ENCODE data around the gene TRIP13.

TRIP13 gene

GRCh38 chr5:891837-892393, 769 bp upstream of the TRIP13 start:
- peak; percentile 33 for ATAC-seq
- TF ChIP-seq GLIS3 (CRISPR knock-in tag; IDR thresholded peaks at IDR 0.05): no peak
- TF ChIP-seq ZNF70 (CRISPR knock-in tag; IDR thresholded peaks at IDR 0.05): no peak
- no peak for TF ChIP-seq ZFP30 (CRISPR knock-in tag; IDR thresholded peaks at IDR 0.05)
- no peak for TF ChIP-seq RARB (CRISPR knock-in tag; IDR thresholded peaks at IDR 0.05)
- TF ChIP-seq, protein P1, sequence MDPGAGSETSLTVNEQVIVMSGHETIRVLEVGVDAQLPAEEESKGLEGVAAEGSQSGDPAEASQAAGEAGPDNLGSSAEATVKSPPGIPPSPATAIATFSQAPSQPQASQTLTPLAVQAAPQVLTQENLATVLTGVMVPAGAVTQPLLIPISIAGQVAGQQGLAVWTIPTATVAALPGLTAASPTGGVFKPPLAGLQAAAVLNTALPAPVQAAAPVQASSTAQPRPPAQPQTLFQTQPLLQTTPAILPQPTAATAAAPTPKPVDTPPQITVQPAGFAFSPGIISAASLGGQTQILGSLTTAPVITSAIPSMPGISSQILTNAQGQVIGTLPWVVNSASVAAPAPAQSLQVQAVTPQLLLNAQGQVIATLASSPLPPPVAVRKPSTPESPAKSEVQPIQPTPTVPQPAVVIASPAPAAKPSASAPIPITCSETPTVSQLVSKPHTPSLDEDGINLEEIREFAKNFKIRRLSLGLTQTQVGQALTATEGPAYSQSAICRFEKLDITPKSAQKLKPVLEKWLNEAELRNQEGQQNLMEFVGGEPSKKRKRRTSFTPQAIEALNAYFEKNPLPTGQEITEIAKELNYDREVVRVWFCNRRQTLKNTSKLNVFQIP (CRISPR knock-in tag; IDR thresholded peaks at IDR 0.05; ENCODE audit: borderline replicate concordance, low read depth): no peak
- TF ChIP-seq SNAI2 (CRISPR knock-in tag; IDR thresholded peaks at IDR 0.05): no peak
- TF ChIP-seq ESRRG (CRISPR knock-in tag; IDR thresholded peaks at IDR 0.05): no peak

GRCh38 chr5:893137-893506, 438 bp downstream of the TRIP13 start:
- TF ChIP-seq, protein P1 (CRISPR knock-in tag; IDR thresholded peaks at IDR 0.05; ENCODE audit: borderline replicate concordance, low read depth): no peak
- TF ChIP-seq CSDC2 (CRISPR knock-in tag; IDR thresholded peaks at IDR 0.05): no peak
- no peak for TF ChIP-seq ZFP30 (CRISPR knock-in tag; IDR thresholded peaks at IDR 0.05)
- TF ChIP-seq ZNF8 (CRISPR knock-in tag; IDR thresholded peaks at IDR 0.05): no peak
- TF ChIP-seq BACH2 (CRISPR knock-in tag; IDR thresholded peaks at IDR 0.05; ENCODE audit: borderline replicate concordance): no peak
- TF ChIP-seq RARB (CRISPR knock-in tag; IDR thresholded peaks at IDR 0.05): no peak
- no peak for TF ChIP-seq TCF4 (CRISPR knock-in tag; IDR thresholded peaks at IDR 0.05; ENCODE audit: borderline replicate concordance)
- TF ChIP-seq, protein P2, sequence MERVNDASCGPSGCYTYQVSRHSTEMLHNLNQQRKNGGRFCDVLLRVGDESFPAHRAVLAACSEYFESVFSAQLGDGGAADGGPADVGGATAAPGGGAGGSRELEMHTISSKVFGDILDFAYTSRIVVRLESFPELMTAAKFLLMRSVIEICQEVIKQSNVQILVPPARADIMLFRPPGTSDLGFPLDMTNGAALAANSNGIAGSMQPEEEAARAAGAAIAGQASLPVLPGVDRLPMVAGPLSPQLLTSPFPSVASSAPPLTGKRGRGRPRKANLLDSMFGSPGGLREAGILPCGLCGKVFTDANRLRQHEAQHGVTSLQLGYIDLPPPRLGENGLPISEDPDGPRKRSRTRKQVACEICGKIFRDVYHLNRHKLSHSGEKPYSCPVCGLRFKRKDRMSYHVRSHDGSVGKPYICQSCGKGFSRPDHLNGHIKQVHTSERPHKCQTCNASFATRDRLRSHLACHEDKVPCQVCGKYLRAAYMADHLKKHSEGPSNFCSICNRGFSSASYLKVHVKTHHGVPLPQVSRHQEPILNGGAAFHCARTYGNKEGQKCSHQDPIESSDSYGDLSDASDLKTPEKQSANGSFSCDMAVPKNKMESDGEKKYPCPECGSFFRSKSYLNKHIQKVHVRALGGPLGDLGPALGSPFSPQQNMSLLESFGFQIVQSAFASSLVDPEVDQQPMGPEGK (CRISPR knock-in tag; IDR thresholded peaks at IDR 0.05; ENCODE audit: borderline replicate concordance): no peak
- TF ChIP-seq ZNF565 (CRISPR knock-in tag; conservative IDR thresholded peaks at IDR 0.05; ENCODE audit: low read depth): no peak
- TF ChIP-seq ISL1 (CRISPR knock-in tag; IDR thresholded peaks at IDR 0.05): no peak
- TF ChIP-seq, protein P3, sequence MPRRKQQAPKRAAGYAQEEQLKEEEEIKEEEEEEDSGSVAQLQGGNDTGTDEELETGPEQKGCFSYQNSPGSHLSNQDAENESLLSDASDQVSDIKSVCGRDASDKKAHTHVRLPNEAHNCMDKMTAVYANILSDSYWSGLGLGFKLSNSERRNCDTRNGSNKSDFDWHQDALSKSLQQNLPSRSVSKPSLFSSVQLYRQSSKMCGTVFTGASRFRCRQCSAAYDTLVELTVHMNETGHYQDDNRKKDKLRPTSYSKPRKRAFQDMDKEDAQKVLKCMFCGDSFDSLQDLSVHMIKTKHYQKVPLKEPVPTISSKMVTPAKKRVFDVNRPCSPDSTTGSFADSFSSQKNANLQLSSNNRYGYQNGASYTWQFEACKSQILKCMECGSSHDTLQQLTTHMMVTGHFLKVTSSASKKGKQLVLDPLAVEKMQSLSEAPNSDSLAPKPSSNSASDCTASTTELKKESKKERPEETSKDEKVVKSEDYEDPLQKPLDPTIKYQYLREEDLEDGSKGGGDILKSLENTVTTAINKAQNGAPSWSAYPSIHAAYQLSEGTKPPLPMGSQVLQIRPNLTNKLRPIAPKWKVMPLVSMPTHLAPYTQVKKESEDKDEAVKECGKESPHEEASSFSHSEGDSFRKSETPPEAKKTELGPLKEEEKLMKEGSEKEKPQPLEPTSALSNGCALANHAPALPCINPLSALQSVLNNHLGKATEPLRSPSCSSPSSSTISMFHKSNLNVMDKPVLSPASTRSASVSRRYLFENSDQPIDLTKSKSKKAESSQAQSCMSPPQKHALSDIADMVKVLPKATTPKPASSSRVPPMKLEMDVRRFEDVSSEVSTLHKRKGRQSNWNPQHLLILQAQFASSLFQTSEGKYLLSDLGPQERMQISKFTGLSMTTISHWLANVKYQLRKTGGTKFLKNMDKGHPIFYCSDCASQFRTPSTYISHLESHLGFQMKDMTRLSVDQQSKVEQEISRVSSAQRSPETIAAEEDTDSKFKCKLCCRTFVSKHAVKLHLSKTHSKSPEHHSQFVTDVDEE (CRISPR knock-in tag; IDR thresholded peaks at IDR 0.05): no peak
- TF ChIP-seq GLIS3 (CRISPR knock-in tag; IDR thresholded peaks at IDR 0.05): no peak
- TF ChIP-seq ZC3H10 (CRISPR knock-in tag; IDR thresholded peaks at IDR 0.05): no peak
- TF ChIP-seq, protein P4, sequence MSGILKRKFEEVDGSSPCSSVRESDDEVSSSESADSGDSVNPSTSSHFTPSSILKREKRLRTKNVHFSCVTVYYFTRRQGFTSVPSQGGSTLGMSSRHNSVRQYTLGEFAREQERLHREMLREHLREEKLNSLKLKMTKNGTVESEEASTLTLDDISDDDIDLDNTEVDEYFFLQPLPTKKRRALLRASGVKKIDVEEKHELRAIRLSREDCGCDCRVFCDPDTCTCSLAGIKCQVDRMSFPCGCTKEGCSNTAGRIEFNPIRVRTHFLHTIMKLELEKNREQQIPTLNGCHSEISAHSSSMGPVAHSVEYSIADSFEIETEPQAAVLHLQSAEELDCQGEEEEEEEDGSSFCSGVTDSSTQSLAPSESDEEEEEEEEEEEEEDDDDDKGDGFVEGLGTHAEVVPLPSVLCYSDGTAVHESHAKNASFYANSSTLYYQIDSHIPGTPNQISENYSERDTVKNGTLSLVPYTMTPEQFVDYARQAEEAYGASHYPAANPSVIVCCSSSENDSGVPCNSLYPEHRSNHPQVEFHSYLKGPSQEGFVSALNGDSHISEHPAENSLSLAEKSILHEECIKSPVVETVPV (CRISPR knock-in tag; IDR thresholded peaks at IDR 0.05): no peak
- peak; percentile 2; the same call in 2 of the 3 replicates for ATAC-seq

- no peak for ATAC-seq
These were observed 1.0 kb downstream of the TRIP13 start for GRCh38 chr5:893711-894110.

More at GRCh38 chr5:893711-894110, 1.0 kb downstream of the TRIP13 start:
- TF ChIP-seq OSR1 (CRISPR knock-in tag; IDR thresholded peaks at IDR 0.05) (no peak), ZFP30 (CRISPR knock-in tag; IDR thresholded peaks at IDR 0.05) (no peak), ARNTL (CRISPR knock-in tag; IDR thresholded peaks at IDR 0.05; ENCODE audit: borderline replicate concordance, low read depth) (no peak), SNAI2 (CRISPR knock-in tag; IDR thresholded peaks at IDR 0.05) (no peak), TOX (CRISPR knock-in tag; IDR thresholded peaks at IDR 0.05; ENCODE audit: borderline replicate concordance) (no peak), ZFP3 (CRISPR knock-in tag; IDR thresholded peaks at IDR 0.05) (no peak), ZNF70 (CRISPR knock-in tag; IDR thresholded peaks at IDR 0.05) (no peak), BACH2 (CRISPR knock-in tag; IDR thresholded peaks at IDR 0.05; ENCODE audit: borderline replicate concordance) (no peak), RARB (CRISPR knock-in tag; IDR thresholded peaks at IDR 0.05) (no peak), CSDC2 (CRISPR knock-in tag; IDR thresholded peaks at IDR 0.05) (no peak), GLIS3 (CRISPR knock-in tag; IDR thresholded peaks at IDR 0.05) (no peak), ZNF565 (CRISPR knock-in tag; conservative IDR thresholded peaks at IDR 0.05; ENCODE audit: low read depth) (no peak)
- TF ChIP-seq, protein P3 (CRISPR knock-in tag; IDR thresholded peaks at IDR 0.05): no peak
- TF ChIP-seq, protein P2 (CRISPR knock-in tag; IDR thresholded peaks at IDR 0.05; ENCODE audit: borderline replicate concordance): no peak
